Measurements from ENCODE around the gene DNAJC27. TPM values are rescaled to one million over a fixed set of nuclear protein-coding genes. Genes with fewer than 3 reads are reported as not detected.

DNAJC27 gene
- total and polyA plus RNA-seq, 2 of the 13 experiments (the other 11 are each of a cell fraction or from before 2014, with no cell fraction given): 3.1 to 3.7 TPM

GRCh38 chr2:25001325-25001637, 29.5 kb upstream of the DNAJC27 start:
- no peak overlapping the region for H3K4me2 ChIP-seq (ENCODE audit: low read depth, low read length)
- ChIA-PET CTCF (ENCODE audit: low intra/inter-chr PET ratio, low total read pairs) (no interaction called here), POLR2A (no interaction called here)
- peaks cover 16% of the 10 kb centered on the region for H3K4me1 ChIP-seq (ENCODE audit: insufficient read depth, low read length)
- WGBS (ENCODE audit: low lambda C conversion rate): 7% methylated on average over 7 of the region's 7 CpGs
- no peaks in the 10 kb centered on the region for H3K79me2 ChIP-seq (ENCODE audit: insufficient read depth, low read length)
- no peak overlapping the region for H3K27ac ChIP-seq (ENCODE audit: extremely low read length, insufficient read depth, low read length)
- DNase-seq (ENCODE audit: low spot score) (no peak), ATAC-seq (no peak), FAIRE-seq (no peak)
- BruUV-seq (replicated peaks): no TSS peak
- H3K4me3 ChIP-seq (replicated peaks in 1 of 3; ENCODE audit: insufficient read depth in 1 of 3, low read depth in 2 of 3, low read length in 3 of 3): no peak overlapping the region
- no peak overlapping the region for H3K9ac ChIP-seq (ENCODE audit: insufficient read depth, low read depth, low read length)
- no peaks in the 10 kb centered on the region for H3K9me3 ChIP-seq (ENCODE audit: low read length)
- intact Hi-C loops (cut with micrococcal nuclease; ENCODE audit: unreplicated experiment): no loop called here
- H4K20me1 ChIP-seq (ENCODE audit: insufficient read depth, low read length): no peaks in the 10 kb centered on the region
- H2AFZ ChIP-seq (ENCODE audit: low read length): no peak overlapping the region
- peaks cover 2 to 12% of the 10 kb centered on the region in 2 experiments; a peak in 3 of 5 replicates for H3K27me3 ChIP-seq (ENCODE audit: control insufficient read depth in 1 of 2, insufficient read depth in 2 of 2, low read length in 2 of 2)
- in situ Hi-C loops (cut with HindIII; ENCODE audit: extremely low pct_ligation_motif_present, low pct_unique_long_range_greater_than_20kb): no loop called here
- no peaks in the 10 kb centered on the region for H3K36me3 ChIP-seq (replicated peaks in 1 of 2; ENCODE audit: control insufficient read depth in 1 of 2, insufficient read depth in 2 of 2, low read length in 2 of 2)
- TF ChIP-seq ARNTL (CRISPR knock-in tag; IDR thresholded peaks at IDR 0.05) (no peak), ZNF274 (CRISPR knock-in tag; IDR thresholded peaks at IDR 0.05) (no peak), RXRB (CRISPR knock-in tag; IDR thresholded peaks at IDR 0.05; ENCODE audit: borderline replicate concordance) (no peak), KDM4B (CRISPR knock-in tag; IDR thresholded peaks at IDR 0.05) (no peak), KIAA2018 (CRISPR knock-in tag; IDR thresholded peaks at IDR 0.05; ENCODE audit: borderline replicate concordance) (no peak), CAMTA2 (CRISPR knock-in tag; IDR thresholded peaks at IDR 0.05; ENCODE audit: borderline replicate concordance) (no peak), NCOA2 (CRISPR knock-in tag; IDR thresholded peaks at IDR 0.05) (no peak), LBX2 (CRISPR knock-in tag; IDR thresholded peaks at IDR 0.05; ENCODE audit: borderline replicate concordance) (no peak), ZNF747 (CRISPR knock-in tag; IDR thresholded peaks at IDR 0.05; ENCODE audit: borderline replicate concordance) (no peak), ZFP36L2 (CRISPR knock-in tag; IDR thresholded peaks at IDR 0.05) (no peak), BRD4 (CRISPR knock-in tag; IDR thresholded peaks at IDR 0.05) (no peak), ZNF124 (CRISPR knock-in tag; IDR thresholded peaks at IDR 0.05) (no peak), TRIM24 (CRISPR knock-in tag; IDR thresholded peaks at IDR 0.05) (no peak), NFKB2 (CRISPR knock-in tag; IDR thresholded peaks at IDR 0.05; ENCODE audit: borderline replicate concordance) (no peak), PHB2 (IDR thresholded peaks at IDR 0.05; ENCODE audit: partially characterized antibody) (no peak), ZNF33B (CRISPR knock-in tag; IDR thresholded peaks at IDR 0.05) (no peak)
